HG03066 (cell line): ENCODE data around the gene FZR1.
A peak's percentile ranks its signal among the peaks of the same experiment; 100 is the strongest.
"Not testable (repeated sequence)": the region's sequence is repeated elsewhere in the genome, so short reads cannot be mapped to it uniquely, and the experiment has no call there.

Source experiments
- ATAC-seq: cut with Tn5 transposase; IDR thresholded peaks from one replicate; pipeline ENCODE4 v1.9.1; 2021; ENCODE audit warnings: low read depth; ENCODE audit not compliant: unreplicated experiment

The FZR1 gene

GRCh38 chr19:3494051-3494450 is 12.1 kb upstream of the FZR1 start:
- ATAC-seq: no peak

DNA sequence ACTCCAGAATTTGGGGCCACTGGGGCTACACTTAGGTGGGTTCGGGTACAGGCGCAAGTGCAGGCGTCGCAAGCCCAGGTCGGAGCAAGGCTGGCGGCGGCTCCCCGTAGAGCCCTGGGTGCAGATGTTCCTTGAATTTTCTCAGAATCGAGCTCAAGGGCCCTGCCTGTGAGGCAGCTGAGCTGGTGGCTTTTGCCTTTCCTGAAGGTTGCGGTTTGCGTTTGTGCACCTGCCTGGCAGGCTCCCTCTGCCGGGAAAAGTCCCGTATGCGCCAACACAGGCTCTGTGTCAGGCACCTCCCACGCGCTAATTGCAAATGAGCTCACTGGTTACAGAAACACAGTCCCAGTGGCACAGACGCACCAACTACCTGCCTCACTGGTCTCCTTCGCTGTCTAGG is 11.6 kb upstream of the FZR1 start:
- no peak for ATAC-seq

DNA sequence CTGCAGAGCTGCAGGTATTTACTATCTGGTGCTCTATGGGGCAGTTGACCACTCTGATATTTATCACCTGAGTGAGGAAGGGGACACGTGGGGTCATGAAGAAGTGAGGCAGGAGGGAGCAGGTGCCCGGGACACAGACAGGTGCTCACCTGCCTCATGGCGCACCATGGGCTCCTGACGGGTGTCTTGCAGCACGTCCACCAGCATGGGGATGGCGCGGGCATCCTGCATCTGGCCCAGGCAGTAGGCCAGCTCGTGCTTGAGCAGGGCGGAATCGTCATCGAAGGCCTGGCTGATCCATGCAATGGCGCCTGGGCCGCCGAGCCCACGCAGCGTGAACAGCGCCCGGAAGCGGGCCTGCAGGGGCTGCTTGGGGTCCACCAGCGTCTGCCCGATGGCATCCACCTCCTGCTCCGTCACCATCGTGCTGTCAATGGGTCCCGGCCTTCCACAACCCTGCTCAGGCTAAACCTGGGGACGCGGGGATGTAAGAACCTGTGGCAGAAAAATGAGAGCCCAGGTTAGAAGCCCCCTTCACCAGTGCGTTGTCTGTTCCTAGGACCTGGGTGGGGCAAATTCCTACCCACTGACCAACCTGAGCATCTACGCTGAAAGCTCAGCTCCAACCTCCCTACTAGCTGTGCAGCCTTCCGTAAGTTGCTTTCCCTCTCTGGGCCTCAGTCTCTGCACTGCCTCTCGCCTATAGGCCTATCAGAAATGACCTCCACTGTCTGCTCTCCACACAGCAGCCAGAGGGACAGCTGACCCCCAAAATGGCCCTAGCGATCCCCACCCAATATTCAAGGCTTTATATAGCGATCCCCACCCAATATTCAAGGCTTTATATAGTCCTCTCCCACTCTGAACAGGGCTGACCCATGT is 9.5 kb upstream of the FZR1 start:
- ATAC-seq: no peak

- no peak for ATAC-seq
Observed at GRCh38 chr19:3497757-3498520, 8.2 kb upstream of the FZR1 start.

DNA sequence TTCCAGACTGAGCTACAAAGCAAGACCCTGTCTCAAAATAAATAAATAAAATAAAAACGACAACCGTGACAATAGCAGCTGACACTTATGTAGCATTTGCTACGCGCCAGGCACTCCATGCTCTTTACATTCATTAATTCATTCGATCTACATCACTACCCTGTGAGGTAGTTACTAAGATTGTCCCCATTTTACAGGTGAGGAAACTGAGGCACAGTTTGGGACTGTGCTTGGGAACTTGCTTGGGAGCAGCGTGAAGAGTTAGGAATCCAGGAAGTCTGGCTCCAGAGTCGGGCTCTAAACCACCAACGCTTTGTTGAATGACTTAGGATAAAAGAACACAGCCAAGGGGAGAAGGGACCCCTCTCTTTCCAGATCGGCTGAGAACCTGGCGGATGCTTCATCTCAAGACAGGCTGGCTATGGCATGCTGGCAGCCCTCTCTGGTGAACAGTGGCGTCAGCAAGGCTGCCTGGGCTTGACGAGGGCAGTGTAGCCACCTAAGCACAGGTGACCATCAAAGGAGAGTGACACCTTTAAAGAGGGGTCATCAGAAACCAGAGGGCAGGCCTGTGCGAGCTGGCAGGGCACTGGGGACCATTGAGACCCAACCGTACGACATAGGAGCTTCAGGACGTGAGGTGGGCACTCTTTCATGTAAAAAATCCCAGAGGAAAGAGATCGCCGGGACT is 6.2 kb upstream of the FZR1 start:
- ATAC-seq: no peak

DNA sequence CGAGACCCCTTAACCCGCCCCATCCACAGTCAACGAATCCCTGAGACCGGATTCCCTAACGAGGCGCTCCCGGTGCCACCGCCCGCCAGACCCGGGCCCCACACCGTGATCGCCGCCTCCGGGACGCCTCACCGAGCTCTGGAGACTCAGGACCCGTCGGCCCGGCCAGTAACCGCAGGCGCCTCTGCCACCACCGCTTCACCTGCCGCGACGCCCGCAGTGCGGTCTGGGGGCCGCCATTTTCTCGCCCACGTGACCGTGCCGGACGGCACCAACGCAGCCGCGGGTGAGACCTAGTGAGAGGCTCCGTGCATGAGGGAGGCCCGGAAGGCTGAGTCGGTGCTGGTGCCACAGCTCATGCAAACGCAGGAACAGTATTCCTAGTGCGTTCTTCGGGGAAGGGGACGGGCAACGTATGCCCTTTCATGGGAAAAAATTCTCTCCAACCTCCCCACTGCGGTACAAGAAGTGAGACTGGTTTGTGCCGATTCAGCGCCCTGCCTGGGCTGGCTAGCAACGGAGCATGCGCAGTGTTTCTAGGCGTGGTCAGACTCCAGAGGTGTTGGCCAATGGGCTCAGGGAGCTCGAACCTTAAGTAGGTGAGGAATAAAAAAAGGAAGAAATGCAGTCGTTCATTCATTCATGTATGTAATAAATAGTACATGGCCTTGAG is 5.5 kb upstream of the FZR1 start, which contains the start of gene DOHH:
Gene DOHH (minus strand): TSS at position 246 of the 673 bp plus-strand sequence. CDS start 3,860 bp downstream, outside the sequence.
- ATAC-seq: peak; percentile 83

GRCh38 chr19:3501780-3502179 is 4.3 kb upstream of the FZR1 start:
- no peak for ATAC-seq

GRCh38 chr19:3503036-3503572 is 3.0 kb upstream of the FZR1 start:
- no peak for ATAC-seq

DNA sequence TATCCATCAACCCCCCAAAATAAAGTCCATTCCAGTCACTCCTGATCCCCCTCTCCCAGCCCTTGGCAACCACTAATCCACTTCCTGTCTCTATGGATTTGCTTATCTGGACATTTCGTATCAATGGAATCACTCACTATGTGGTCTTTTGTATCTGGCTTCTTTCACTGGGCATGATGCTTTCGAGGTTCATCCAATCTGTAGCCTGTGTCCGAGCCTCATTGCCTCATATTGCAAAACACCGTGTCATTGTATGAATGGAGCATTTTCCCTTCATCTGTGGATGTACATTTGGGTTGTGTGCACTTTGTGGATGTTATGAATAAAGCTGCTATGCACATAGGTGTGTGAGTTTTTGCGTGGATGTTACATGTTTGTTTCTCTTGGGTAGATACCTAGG is 1.4 kb upstream of the FZR1 start:
- no peak for ATAC-seq

- ATAC-seq: peak; percentile 12
Observed at GRCh38 chr19:3506384-3507340, 551 bp downstream of the FZR1 start.

GRCh38 chr19:3507371-3508120 is 1.4 kb downstream of the FZR1 start:
- no peak for ATAC-seq

GRCh38 chr19:3508121-3508661 is 2.1 kb downstream of the FZR1 start:
- not testable (repeated sequence) for ATAC-seq

GRCh38 chr19:3508771-3509535 is 2.8 kb downstream of the FZR1 start:
- ATAC-seq: no peak

DNA sequence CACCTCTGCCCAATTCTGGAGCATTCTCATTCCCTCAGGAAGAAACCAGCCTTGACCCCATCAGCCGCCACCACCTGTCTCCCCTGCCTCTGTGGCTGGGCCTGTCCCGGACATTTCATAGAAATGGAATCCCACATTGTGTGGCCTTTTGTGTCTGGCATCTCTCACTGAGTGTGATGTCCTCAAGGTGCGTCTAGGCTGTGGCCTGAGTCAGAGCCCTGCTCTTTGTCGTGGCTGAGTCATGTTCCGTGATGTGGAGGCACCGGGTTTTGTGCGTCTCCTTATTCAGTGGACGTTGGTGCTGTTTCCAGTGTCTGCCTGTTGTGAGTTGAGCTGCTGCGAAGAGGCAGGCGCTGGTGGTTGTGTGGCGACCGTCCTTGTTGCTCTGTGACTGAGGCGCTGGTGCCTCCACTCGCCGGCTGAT is 3.5 kb downstream of the FZR1 start:
- ATAC-seq: no peak

DNA sequence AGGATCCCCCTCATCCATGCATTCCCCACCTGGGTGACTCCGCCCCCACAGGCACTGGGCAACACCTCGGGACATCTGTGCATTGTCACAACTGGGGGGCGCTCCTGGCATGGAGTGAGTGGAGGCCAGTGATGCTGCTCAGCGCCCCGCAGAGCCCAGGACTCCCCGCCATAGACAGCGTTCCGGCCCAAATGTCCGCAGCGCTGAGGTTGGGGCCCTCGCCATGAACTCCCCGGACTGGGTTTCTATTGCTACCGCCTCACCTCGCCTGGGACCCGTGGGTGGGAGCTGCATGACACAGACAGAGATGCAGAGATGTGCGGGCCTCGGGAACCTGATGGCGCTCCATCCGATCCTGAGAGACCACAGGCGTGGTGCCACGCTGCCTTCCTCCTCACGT is 4.6 kb downstream of the FZR1 start:
- no peak for ATAC-seq

- ATAC-seq: no peak
Observed at GRCh38 chr19:3511506-3512251, 5.6 kb downstream of the FZR1 start.
